HUES6 (cell line): ENCODE results near the gene DOCK1.

ENCODE experiments used
- H3K27ac ChIP-seq: 2 replicates; pipeline ENCODE4 v1.7.0; 2013; ENCODE audit warnings: low read depth, mild to moderate bottlenecking, low read length, inconsistent platforms
- H3K27me3 ChIP-seq: 2 replicates; pipeline ENCODE4 v1.6.1; 2013; ENCODE audit warnings: low read length; ENCODE audit not compliant: control insufficient read depth, insufficient read depth
- H3K36me3 ChIP-seq: 2 replicates; pipeline ENCODE4 v1.6.1; 2013; ENCODE audit warnings: low read length; ENCODE audit not compliant: control insufficient read depth, insufficient read depth
- H3K4me1 ChIP-seq: 2 replicates; pipeline ENCODE4 v1.6.1; 2013; ENCODE audit warnings: low read length; ENCODE audit not compliant: control insufficient read depth, insufficient read depth
- H3K4me3 ChIP-seq: 2 replicates; pipeline ENCODE4 v1.5.1; 2013; ENCODE audit warnings: low read depth, low read length
- H3K9ac ChIP-seq: one replicate; pipeline ENCODE4 v1.6.1; 2013; ENCODE audit warnings: mild to moderate bottlenecking, low read length
- H3K9me3 ChIP-seq: 2 replicates; pipeline ENCODE4 v1.6.1; 2013; ENCODE audit warnings: low read depth, low read length; ENCODE audit not compliant: control insufficient read depth, insufficient read depth

DOCK1 gene

DNA sequence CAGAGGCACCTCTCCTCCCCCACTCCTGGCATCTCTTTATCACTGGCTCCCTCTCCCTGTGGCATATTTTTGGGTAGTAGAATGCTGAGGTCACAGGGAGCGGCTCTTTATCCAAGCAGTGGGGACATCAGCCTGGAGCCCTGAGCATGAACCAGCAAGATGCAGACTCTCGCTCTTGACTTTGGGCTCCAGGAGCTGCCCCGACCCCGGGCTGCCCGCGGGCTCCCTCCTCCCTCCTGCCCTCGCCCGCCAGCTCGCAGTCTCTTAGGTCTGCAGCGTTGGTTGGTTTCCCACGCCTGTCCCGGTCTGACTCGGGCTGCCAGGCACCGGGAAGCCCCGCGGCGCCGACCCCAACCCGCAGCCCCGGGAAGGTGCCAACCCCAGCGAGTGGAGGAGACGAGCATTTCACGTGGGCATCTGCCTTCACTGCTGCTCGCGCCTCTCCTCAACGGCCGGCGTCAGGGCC is 289.8 kb downstream of the DOCK1 start:
- Histone ChIP-seq H3K9ac (no peak overlapping the region), H3K36me3 (0 out of 2 replicates have a peak, but pooled peaks cover 3% of the 10 kb centered on the region), H3K9me3 (no peaks in the 10 kb centered on the region), H3K4me1 (peaks cover 16% of the 10 kb centered on the region), H3K27me3 (peaks cover 51% of the 10 kb centered on the region), H3K4me3 (peak overlapping the region; percentile 76), H3K27ac (no peak overlapping the region)

DNA sequence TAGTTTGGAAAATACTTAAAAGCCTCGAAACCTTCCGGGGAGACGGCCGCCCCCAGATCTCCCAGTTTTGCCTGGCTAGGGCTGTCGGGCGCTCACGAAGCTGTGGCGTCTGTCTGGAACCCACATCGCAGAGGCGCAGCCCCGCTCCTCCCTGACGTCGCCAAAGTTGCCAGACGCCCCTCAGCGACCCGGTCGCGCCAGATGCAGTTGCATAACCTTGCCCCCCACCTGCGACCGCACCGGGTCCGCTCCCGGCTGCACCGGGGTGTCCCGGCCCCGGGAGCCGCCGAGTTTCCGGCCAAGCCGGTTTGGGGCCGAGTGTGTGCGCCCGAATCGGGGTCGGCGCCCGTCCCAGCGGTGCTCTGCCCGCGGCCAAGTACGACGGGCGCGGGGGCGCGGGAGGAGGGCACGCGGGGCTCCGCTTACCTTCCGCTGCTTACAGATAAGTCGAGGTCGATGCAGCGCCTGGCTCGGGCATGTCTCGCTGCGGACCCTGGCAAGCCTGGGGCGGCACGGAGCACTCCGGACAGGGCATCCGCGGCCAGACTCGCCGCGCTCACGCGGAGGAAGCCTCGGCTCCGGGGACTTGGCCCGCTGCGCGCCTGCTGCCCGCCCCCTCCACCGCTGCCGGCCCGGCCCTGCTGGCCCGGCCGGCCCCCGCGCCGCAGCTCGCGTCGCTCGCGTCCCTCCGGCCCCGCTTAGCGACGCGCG is 290.5 kb downstream of the DOCK1 start:
- Histone ChIP-seq H3K9me3 (no peaks in the 10 kb centered on the region), H3K4me3 (peak overlapping the region; percentile 76), H3K27ac (no peak overlapping the region), H3K36me3 (0 out of 2 replicates have a peak, but pooled peaks cover 3% of the 10 kb centered on the region), H3K27me3 (peaks cover 51% of the 10 kb centered on the region), H3K9ac (peak overlapping the region; percentile 56), H3K4me1 (peaks cover 16% of the 10 kb centered on the region)

DNA sequence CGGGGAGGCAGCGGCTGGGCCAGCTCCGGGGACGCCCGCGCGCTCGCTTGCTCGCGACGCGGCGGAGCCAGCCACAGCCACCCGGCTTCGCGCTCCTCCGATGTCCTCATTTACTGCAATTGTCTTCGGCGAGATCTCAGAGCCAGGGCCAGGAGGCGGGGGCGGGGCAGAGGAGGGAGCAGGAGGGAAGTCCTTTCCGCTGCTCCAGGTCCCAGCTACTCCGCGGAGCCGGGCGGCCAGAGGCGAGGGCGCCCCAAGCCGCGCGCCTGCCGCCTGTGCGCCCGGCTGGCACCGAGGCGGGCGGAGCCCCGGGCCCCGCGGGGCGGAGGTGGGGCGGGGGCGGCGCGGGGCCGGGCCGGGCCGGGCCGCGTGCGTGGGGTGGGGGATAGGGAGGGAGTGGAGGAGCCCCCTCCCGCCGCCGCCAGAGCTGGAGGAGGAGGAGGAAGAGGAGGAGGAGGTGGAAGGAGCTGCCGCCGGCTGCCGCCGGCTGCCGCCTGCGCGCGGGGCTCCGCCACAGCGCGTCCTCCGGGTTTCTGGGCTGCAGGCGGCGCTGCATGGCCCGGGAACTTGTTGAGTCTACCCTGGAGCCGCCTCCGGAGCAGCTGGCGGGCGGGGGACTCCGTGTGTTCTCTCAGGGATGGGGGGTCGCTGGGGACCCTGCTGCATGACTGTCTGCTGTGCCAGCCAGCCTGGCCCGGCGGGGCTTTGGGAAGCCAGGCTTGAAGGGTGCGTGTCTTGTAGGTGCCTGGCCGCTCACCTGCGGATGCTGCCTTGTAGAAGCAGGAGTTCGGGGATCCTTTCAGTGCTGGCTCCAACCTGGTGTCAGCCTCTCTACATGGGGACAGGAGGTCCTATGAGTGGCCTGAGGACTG is 291.3 kb downstream of the DOCK1 start, which contains the start of gene INSYN2A:
INSYN2A (minus strand) TSS at position 310 of the 872 bp plus-strand sequence. CDS start 20,196 bp downstream, outside the sequence.
- Histone ChIP-seq H3K4me1 (peaks cover 16% of the 10 kb centered on the region), H3K27ac (no peak within 1 kb of the TSS), H3K9me3 (no peaks in the 10 kb centered on the region), H3K36me3 (0 out of 2 replicates have a peak, but pooled peaks cover 3% of the 10 kb centered on the region), H3K4me3 (peak within 1 kb of the TSS; percentile 76), H3K27me3 (peaks cover 51% of the 10 kb centered on the region), H3K9ac (peak within 1 kb of the TSS; percentile 56)

DNA sequence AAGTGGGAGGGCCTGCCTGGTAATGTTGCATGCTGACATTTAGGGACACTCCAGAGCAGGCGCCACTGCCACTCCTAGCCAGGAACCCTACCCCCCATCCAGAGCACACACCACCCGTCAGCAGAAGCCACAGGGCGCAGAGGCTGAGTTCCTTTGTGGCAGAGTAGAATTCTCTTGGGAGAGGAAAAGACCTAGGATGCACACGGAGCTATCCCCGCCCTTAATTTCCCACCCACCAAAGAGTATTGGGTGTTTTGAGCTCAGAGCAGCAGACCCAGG is 291.9 kb downstream of the DOCK1 start:
- Histone ChIP-seq H3K27me3 (peaks cover 51% of the 10 kb centered on the region), H3K9me3 (no peaks in the 10 kb centered on the region), H3K4me1 (peaks cover 16% of the 10 kb centered on the region), H3K4me3 (peak overlapping the region; percentile 76), H3K27ac (no peak overlapping the region), H3K9ac (no peak overlapping the region), H3K36me3 (0 out of 2 replicates have a peak, but pooled peaks cover 3% of the 10 kb centered on the region)

DNA sequence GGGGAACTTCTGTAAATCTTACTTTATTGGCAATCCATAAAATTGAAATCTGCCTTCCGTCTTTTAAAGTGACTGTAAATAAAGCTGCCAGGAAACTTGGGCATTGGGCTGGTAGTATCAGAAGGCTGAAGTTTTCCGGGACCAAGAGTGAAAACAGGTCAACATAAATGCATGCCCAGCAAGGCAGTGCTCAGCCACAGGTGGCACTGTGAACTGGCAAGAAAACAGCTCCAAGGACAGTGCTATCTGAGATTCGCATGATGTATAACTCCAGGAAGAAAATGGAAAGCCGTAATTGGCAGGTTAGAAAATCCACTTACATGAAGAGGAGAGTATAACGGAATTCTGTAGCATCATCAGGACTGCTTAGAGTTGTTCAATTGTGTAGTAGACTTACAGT is 293.1 kb downstream of the DOCK1 start:
- H3K27me3 ChIP-seq, result peaks cover 40% of the 10 kb centered on the region
- H3K4me3 ChIP-seq, result no peak overlapping the region
- 0 out of 2 replicates have a peak, but pooled peaks cover 3% of the 10 kb centered on the region for H3K36me3 ChIP-seq
- H3K9ac ChIP-seq, result no peak overlapping the region
- H3K27ac ChIP-seq, result no peak overlapping the region
- H3K9me3 ChIP-seq, result no peaks in the 10 kb centered on the region
- H3K4me1 ChIP-seq, result peaks cover 16% of the 10 kb centered on the region

DNA sequence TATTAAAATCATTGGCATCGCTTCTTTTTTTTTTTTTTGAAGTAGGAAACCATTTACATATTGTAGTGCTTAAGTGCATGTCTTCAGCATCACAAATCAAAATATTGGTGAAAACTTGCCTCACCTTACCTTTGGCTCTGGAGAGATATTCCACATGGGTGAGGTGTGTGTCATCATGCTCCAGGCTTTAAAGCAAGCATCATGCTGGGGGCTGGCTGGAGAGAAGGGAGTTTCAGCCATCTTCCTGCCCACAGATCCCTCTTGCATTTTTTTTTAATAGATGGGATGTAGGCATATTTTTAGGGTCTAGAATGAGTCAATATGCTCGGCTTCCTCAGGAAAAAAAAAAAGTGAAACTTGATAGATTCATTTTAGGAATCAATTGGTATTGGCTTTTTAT is 293.5 kb downstream of the DOCK1 start:
- H3K9ac ChIP-seq, result no peak overlapping the region
- H3K4me1 ChIP-seq, result peaks cover 16% of the 10 kb centered on the region
- H3K27ac ChIP-seq, result no peak overlapping the region
- H3K9me3 ChIP-seq, result no peaks in the 10 kb centered on the region
- no peak overlapping the region for H3K4me3 ChIP-seq
- H3K36me3 ChIP-seq, result 0 out of 2 replicates have a peak, but pooled peaks cover 3% of the 10 kb centered on the region
- peaks cover 36% of the 10 kb centered on the region for H3K27me3 ChIP-seq

DNA sequence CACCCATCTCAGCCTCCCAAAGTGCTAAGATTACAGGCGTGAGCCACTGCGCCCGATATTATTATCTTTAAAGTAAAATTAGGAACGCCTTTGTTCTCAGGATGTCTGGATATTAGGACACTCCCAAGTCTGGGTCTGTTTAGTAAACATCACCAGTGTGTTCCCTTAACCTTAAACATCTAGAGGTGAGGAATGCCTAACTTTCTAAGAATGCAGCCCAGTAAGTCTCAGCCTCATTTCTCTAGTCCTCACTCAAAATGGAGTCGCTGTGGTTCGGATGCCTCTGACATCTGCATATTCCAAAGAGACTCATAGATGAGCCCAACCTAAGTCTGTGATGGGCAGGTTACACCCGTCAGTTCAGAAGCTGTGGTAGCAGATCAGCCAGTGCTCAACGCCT is 295.4 kb downstream of the DOCK1 start:
- Histone ChIP-seq H3K4me3 (no peak overlapping the region), H3K36me3 (0 out of 2 replicates have a peak, but pooled peaks cover 3% of the 10 kb centered on the region), H3K27ac (no peak overlapping the region), H3K9me3 (no peaks in the 10 kb centered on the region), H3K4me1 (peaks cover 8% of the 10 kb centered on the region), H3K27me3 (peaks cover 17% of the 10 kb centered on the region), H3K9ac (no peak overlapping the region)

DNA sequence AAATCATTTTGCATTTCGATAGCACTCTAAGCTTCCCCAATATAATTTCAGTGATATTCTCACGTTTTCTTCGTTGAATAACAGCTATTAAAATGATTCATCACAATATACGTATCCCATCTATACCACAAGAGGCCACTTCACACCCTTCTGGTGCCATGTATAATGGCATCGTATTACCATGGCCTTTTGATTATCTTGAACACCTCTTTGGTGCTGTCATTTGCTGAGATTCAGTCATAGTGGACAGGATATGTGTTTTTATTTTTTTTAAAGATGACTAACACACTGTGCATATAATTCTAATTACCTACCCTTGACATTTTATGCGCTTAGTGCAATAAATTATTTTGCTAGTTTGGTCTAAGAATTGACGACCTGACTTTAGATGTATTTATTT is 297.8 kb downstream of the DOCK1 start:
- Histone ChIP-seq H3K4me1 (no peaks in the 10 kb centered on the region), H3K27ac (no peak overlapping the region), H3K4me3 (no peak overlapping the region), H3K36me3 (0 out of 2 replicates have a peak, but pooled peaks cover 3% of the 10 kb centered on the region), H3K27me3 (no peaks in the 10 kb centered on the region), H3K9me3 (no peaks in the 10 kb centered on the region), H3K9ac (no peak overlapping the region)

DNA sequence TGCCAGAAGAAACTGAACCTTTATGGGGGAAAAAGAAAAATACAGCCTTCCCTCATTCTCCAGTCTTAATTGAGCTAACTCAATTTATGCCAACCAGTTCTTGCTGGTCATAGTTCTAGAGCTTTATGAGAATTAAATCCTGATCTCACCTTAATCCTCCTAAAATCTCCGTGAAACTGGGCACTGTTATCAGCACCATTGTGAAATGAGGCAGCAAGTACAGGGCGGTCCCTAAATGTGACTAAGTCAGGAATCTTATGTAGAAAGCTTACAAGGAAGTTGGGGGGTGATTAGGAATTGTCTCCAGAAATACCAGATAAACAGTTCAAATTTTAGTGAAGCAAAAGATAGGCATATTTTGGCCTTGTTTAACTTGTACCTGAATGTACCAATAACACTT is 301.9 kb downstream of the DOCK1 start:
- H3K27me3 ChIP-seq, result no peaks in the 10 kb centered on the region
- H3K9ac ChIP-seq, result no peak overlapping the region
- no peak overlapping the region for H3K27ac ChIP-seq
- no peaks in the 10 kb centered on the region for H3K4me1 ChIP-seq
- H3K36me3 ChIP-seq, result no peaks in the 10 kb centered on the region
- no peak overlapping the region for H3K4me3 ChIP-seq
- H3K9me3 ChIP-seq, result no peaks in the 10 kb centered on the region

DNA sequence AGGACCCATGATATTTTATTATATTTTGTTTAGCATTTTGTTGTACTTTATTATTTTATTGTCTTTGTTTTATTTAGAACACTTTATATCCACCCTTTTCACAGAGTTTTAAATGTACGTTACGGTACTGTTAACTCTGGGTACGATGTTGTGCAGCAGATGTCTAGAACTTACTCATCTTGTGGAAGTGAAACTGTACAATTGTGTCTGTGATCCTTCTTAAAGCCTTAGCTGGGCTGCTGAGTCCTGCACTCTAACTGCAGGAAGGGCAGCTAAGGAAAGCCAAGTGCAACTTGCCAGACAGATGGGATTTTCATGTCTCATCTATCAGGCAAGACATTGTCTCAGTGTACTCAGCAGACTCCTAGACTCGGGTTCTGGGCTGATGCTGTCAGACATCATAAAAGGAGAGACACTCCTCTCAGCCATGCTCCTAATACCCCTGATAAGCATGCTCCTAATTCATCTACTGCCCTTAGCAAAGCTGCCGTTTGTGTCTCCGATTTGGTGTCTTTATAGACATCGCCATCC is 305.8 kb downstream of the DOCK1 start:
- Histone ChIP-seq H3K36me3 (no peaks in the 10 kb centered on the region), H3K9ac (no peak overlapping the region), H3K27ac (no peak overlapping the region), H3K9me3 (no peaks in the 10 kb centered on the region), H3K4me1 (peaks cover 11% of the 10 kb centered on the region), H3K4me3 (no peak overlapping the region), H3K27me3 (no peaks in the 10 kb centered on the region)

DNA sequence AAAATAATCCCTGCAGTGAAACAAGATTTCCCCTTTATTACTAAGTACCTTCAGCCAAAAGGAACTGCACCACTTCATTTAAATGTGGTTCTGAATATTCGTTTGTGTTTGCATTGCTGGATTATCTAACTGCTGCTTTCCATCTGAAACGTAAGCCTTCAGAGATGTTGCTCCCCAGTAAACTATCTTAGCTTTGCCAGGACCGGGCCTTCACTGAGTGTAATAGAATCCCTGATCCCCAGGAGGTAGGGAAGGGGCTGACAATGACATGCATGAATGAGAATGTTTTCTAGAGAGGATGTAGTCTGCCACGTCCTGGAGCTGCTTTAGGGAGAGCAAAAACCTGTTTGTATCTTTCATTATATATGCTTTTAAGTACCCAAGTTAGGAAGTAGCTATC is 310.6 kb downstream of the DOCK1 start:
- H3K4me1 ChIP-seq, result peaks cover 22% of the 10 kb centered on the region
- no peaks in the 10 kb centered on the region for H3K27me3 ChIP-seq
- H3K36me3 ChIP-seq, result no peaks in the 10 kb centered on the region
- H3K27ac ChIP-seq, result no peak overlapping the region
- no peak overlapping the region for H3K9ac ChIP-seq
- H3K9me3 ChIP-seq, result 0 out of 2 replicates have a peak, but pooled peaks cover 3% of the 10 kb centered on the region
- H3K4me3 ChIP-seq, result no peak overlapping the region
